ENCODE data around the gene SHANK2.

DNA sequence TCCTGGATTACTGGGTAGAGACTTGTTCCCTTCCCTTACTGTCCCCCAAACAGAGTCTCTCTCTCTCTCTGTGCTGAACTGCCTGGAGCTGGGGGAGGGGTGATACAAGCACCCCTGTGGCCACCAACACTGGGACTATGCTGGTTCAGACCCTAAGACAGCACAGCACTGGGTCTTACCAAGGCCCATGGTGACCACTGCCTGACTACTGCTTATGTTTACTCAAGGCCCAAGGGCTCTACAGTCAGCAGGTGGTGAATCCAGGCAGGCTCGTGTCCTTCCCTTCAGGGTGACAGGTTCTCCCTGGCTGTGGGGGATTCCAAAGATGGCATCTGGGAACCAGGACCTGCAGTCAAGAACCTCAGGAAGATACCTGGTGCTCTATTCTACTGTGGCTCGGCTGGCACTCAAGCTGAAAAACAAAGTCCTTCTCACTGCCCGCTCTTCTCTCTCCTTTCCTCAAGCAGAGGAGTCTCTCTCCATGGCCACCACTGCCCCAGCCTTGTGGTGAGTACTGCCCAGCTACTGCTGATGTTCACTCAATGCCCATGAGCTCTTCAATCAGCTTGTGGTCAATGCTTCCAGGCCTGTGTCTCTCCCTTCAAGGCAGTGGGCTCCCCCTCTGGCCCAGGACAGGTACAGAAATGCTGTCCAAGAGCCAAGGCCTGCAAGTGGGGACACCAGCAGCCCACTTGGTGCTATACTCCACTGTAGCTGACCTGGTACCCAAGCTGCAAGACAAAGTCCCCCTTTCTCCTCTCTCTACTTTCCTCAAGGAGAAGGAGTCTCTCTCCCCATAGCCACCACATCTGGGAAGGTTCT is 41.8 kb upstream of the SHANK2 start:
- TF ChIP-seq, protein P1, sequence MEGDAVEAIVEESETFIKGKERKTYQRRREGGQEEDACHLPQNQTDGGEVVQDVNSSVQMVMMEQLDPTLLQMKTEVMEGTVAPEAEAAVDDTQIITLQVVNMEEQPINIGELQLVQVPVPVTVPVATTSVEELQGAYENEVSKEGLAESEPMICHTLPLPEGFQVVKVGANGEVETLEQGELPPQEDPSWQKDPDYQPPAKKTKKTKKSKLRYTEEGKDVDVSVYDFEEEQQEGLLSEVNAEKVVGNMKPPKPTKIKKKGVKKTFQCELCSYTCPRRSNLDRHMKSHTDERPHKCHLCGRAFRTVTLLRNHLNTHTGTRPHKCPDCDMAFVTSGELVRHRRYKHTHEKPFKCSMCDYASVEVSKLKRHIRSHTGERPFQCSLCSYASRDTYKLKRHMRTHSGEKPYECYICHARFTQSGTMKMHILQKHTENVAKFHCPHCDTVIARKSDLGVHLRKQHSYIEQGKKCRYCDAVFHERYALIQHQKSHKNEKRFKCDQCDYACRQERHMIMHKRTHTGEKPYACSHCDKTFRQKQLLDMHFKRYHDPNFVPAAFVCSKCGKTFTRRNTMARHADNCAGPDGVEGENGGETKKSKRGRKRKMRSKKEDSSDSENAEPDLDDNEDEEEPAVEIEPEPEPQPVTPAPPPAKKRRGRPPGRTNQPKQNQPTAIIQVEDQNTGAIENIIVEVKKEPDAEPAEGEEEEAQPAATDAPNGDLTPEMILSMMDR (IDR thresholded peaks at IDR 0.05; ENCODE audit: extremely low read depth in 1 of 2, insufficient read depth in 1 of 2, low read depth in 1 of 2, low read length in 2 of 2) = no peak
- TF ChIP-seq POLR2A (IDR thresholded peaks at IDR 0.05; ENCODE audit: low read depth, low read length) (no peak), GATA2 (IDR thresholded peaks at IDR 0.05; ENCODE audit: insufficient read depth, insufficient read length, low read depth, low read length) (no peak), EZH2 (IDR thresholded peaks at IDR 0.05; ENCODE audit: borderline replicate concordance, low read depth, low read length, severe bottlenecking) (no peak), POLR2AphosphoS5 (IDR thresholded peaks at IDR 0.05; ENCODE audit: insufficient read depth, low read depth, low read length) (no peak), FOS (IDR thresholded peaks at IDR 0.05; ENCODE audit: borderline replicate concordance, insufficient read depth, low read length) (no peak), MYC (IDR thresholded peaks at IDR 0.05; ENCODE audit: low read depth, low read length) (no peak), JUN (IDR thresholded peaks at IDR 0.05; ENCODE audit: borderline replicate concordance, insufficient read depth, insufficient read length, low read depth) (no peak)
- TF ChIP-seq, protein P2, sequence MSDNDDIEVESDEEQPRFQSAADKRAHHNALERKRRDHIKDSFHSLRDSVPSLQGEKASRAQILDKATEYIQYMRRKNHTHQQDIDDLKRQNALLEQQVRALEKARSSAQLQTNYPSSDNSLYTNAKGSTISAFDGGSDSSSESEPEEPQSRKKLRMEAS (IDR thresholded peaks at IDR 0.05; ENCODE audit: insufficient read depth, insufficient read length) = no peak

Data from endothelial cell of umbilical vein (primary cell).